Measurements from ENCODE around the gene BTBD1.

GRCh38 chr15:83078712-83079111 is 11.7 kb upstream of the BTBD1 start:
- no peak for TF ChIP-seq CTCF (IDR thresholded peaks at IDR 0.05)
- TF ChIP-seq EP300 (IDR thresholded peaks at IDR 0.05), result no peak
